Measurements from ENCODE around the gene LINS1. TPM values are rescaled to one million over a fixed set of nuclear protein-coding genes. Genes with fewer than 3 reads are reported as not detected.

LINS1 gene
- total and polyA plus RNA-seq, 2 experiments from 2014 or later, result 11.7 to 15.4 TPM

- no peak overlapping the region for H3K4me3 ChIP-seq
- no peaks in the 10 kb centered on the region for H3K9me2 ChIP-seq (ENCODE audit: insufficient read depth)
- no peaks in the 10 kb centered on the region for H3K4me1 ChIP-seq (ENCODE audit: insufficient read depth)
- H3K27me3 ChIP-seq (ENCODE audit: insufficient read depth), result no peaks in the 10 kb centered on the region
- H3K27ac Mint-ChIP-seq, result no peak overlapping the region
- DNase-seq (ENCODE audit: low spot score) (no peak), ATAC-seq (no peak)
- H3K9me3 Mint-ChIP-seq, result peaks cover 11% of the 10 kb centered on the region
- H2AFZ ChIP-seq, result 0 out of 2 replicates have a peak overlapping the region, but pooled peaks have one; percentile 69
- H3K27ac ChIP-seq (ENCODE audit: low read depth), result no peak overlapping the region
- no peaks in the 10 kb centered on the region for H3K4me1 Mint-ChIP-seq
- no peaks in the 10 kb centered on the region for H3K36me3 ChIP-seq (ENCODE audit: insufficient read depth)
- H3K4me2 ChIP-seq, result no peak overlapping the region
- no peak for TF ChIP-seq POLR2AphosphoS5 (IDR thresholded peaks at IDR 0.05; ENCODE audit: low read depth)
- no peak for TF ChIP-seq STAT1 (IDR thresholded peaks at IDR 0.05; ENCODE audit: unreplicated experiment)
- no peak for TF ChIP-seq REST (IDR thresholded peaks at IDR 0.05; ENCODE audit: unreplicated experiment)
- TF ChIP-seq EZH2phosphoT487 (IDR thresholded peaks at IDR 0.05; ENCODE audit: unreplicated experiment), result no peak
- no peak for TF ChIP-seq ZNF114 (CRISPR knock-in tag; IDR thresholded peaks at IDR 0.05)
- TF ChIP-seq ZNF331 (CRISPR knock-in tag; IDR thresholded peaks at IDR 0.05; ENCODE audit: low read depth), result no peak
- no peak for TF ChIP-seq CTCF (conservative IDR thresholded peaks at IDR 0.05; ENCODE audit: low read depth in 2 of 2)
- TF ChIP-seq JUNB (IDR thresholded peaks at IDR 0.05; ENCODE audit: unreplicated experiment), result no peak
- no peak for TF ChIP-seq NANOG (IDR thresholded peaks at IDR 0.05; ENCODE audit: borderline replicate concordance)
- no peak for TF ChIP-seq ETS1 (IDR thresholded peaks at IDR 0.05)
- TF ChIP-seq EZH2 (IDR thresholded peaks at IDR 0.05; ENCODE audit: low read depth, unreplicated experiment), result no peak
- no peak for TF ChIP-seq ZNF462 (CRISPR knock-in tag; IDR thresholded peaks at IDR 0.05)
- no peak for TF ChIP-seq CREB1 (CRISPR knock-in tag; IDR thresholded peaks at IDR 0.05; ENCODE audit: low read depth)
- H3K27me3 Mint-ChIP-seq (ENCODE audit: insufficient read depth, low read depth, poor library complexity), result no peaks in the 10 kb centered on the region
- H4K20me1 ChIP-seq (replicated peaks; ENCODE audit: insufficient read depth), result no peaks in the 10 kb centered on the region
- H3F3A ChIP-seq (replicated peaks; ENCODE audit: low read depth), result no peaks in the 10 kb centered on the region
- H3K36me3 Mint-ChIP-seq (ENCODE audit: low read depth), result no peaks in the 10 kb centered on the region; the same call in 2 of the 3 replicates
- no peak overlapping the region for H3K4me3 Mint-ChIP-seq
- H3K79me2 ChIP-seq (replicated peaks; ENCODE audit: insufficient read depth), result no peaks in the 10 kb centered on the region
Measured at GRCh38 chr15:100544946-100545345, 57.0 kb downstream of the LINS1 start.
